Measurements from ENCODE around the gene NDUFA13.
A peak's percentile ranks its signal among the peaks of the same experiment; 100 is the strongest.

Gene NDUFA13

DNA sequence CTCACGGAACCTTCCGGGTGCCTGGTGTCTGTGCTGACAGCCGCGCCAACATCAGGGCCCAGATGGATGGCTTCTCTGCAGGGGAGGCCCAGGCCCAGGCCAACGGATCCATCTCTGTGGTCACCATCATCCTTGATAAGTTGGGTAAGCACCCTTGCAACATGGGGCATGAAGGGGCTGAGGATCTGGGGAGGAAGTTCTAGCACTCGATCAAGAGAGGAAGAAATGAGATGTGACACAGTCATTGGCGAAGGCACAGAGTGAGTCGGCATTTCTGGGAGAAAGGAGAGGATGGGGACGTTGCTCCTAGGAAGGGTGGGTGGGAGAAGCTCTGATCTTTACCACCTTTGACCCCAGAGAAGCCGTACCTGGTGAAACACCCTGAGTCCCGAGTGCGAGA, 26.5 kb downstream of the NDUFA13 start:
- peaks cover 27% of the 10 kb centered on the region for H3K4me1 Mint-ChIP-seq (ENCODE audit: low read depth)
- peaks cover 13% of the 10 kb centered on the region for H3K27me3 Mint-ChIP-seq
- no peak overlapping the region for H3K27ac Mint-ChIP-seq
- H3K9me3 Mint-ChIP-seq = no peaks in the 10 kb centered on the region
- H3K4me3 Mint-ChIP-seq = no peak overlapping the region
- no peaks in the 10 kb centered on the region for H3K36me3 Mint-ChIP-seq (ENCODE audit: low read depth)

GRCh38 chr19:19543101-19543500, 27.1 kb downstream of the NDUFA13 start:
- Mint-ChIP-seq H3K27me3 (peaks cover 9% of the 10 kb centered on the region), H3K27ac (no peak overlapping the region), H3K36me3 (ENCODE audit: low read depth) (no peaks in the 10 kb centered on the region), H3K4me3 (no peak overlapping the region), H3K9me3 (no peaks in the 10 kb centered on the region), H3K4me1 (ENCODE audit: low read depth) (peaks cover 23% of the 10 kb centered on the region)

DNA sequence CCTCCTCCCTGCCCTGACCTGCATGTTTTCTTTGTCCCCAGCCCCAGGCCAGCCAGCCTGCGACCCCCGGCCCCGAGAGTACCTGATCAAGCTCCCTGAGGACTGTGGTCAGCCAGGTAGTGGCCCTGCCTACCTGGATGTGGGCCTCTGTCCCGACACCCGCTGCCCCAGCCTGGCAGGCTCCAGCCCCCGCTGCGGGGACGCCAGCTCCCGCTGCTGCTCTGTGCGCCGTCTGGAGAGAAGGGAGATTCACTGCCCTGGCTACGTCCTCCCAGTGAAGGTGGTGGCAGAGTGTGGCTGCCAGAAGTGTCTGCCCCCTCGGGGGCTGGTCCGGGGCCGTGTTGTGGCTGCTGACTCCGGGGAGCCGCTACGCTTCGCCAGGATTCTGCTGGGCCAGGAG, 27.6 kb downstream of the NDUFA13 start:
- H3K4me3 Mint-ChIP-seq = no peak overlapping the region
- H3K27me3 Mint-ChIP-seq = peaks cover 7% of the 10 kb centered on the region

GRCh38 chr19:19544257-19544953, 28.4 kb downstream of the NDUFA13 start:
- Mint-ChIP-seq H3K27me3 (peaks cover 4% of the 10 kb centered on the region), H3K4me3 (no peak overlapping the region), H3K27ac (no peak overlapping the region), H3K36me3 (ENCODE audit: low read depth) (no peaks in the 10 kb centered on the region), H3K4me1 (ENCODE audit: low read depth) (peaks cover 16% of the 10 kb centered on the region), H3K9me3 (no peaks in the 10 kb centered on the region)

More for the DNA sequence above, 27.6 kb downstream of the NDUFA13 start:
- no peak overlapping the region for H3K27ac Mint-ChIP-seq
- H3K4me1 Mint-ChIP-seq (ENCODE audit: low read depth) = peaks cover 20% of the 10 kb centered on the region
- no peaks in the 10 kb centered on the region for H3K36me3 Mint-ChIP-seq (ENCODE audit: low read depth)
- no peaks in the 10 kb centered on the region for H3K9me3 Mint-ChIP-seq

- Mint-ChIP-seq H3K27ac (no peak overlapping the region), H3K36me3 (ENCODE audit: low read depth) (no peaks in the 10 kb centered on the region), H3K4me1 (ENCODE audit: low read depth) (peaks cover 12% of the 10 kb centered on the region), H3K27me3 (peaks cover 4% of the 10 kb centered on the region), H3K9me3 (no peaks in the 10 kb centered on the region), H3K4me3 (no peak overlapping the region)
Measured at GRCh38 chr19:19544954-19545591, 29.0 kb downstream of the NDUFA13 start.

GRCh38 chr19:19545707-19546106, 29.7 kb downstream of the NDUFA13 start:
- Mint-ChIP-seq H3K27ac (no peak overlapping the region), H3K9me3 (no peaks in the 10 kb centered on the region), H3K4me3 (no peak overlapping the region), H3K4me1 (ENCODE audit: low read depth) (peaks cover 10% of the 10 kb centered on the region), H3K36me3 (ENCODE audit: low read depth) (no peaks in the 10 kb centered on the region), H3K27me3 (peaks cover 4% of the 10 kb centered on the region)

GRCh38 chr19:19546751-19547162, 30.7 kb downstream of the NDUFA13 start:
- H3K27ac Mint-ChIP-seq = no peak overlapping the region
- H3K4me3 Mint-ChIP-seq = no peak overlapping the region

DNA sequence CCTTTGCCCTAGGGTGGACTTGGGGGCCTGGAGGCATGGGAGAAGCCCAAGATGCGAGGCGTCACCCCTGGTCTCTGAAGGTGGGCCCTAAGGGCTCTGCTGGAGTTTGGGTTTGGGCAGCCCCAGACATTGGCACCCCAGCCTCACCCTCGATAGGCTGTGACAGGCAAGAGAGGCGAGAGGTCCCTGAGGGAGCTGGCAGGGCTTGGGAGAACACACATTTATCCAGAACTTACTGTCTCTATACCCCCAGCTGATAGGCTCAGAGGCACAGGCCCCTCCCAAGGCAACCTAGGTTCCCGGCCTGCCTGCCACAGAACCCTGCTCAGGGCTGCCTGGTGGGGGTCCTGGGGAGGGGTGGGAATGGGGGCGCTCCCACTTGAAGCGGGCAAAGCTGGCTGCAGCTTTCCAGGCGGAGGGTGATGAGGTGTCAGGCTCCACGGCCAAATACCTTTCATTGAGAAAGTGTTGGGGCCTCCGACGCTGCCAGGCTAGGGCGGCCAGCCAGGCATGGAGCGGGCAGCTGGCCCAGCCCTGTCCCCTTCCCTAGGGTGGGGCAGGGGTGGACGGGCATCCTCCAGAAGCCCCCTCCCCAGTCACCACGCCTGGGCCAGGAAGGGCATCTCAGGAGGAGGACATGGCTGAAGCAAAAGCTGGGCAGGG, 31.8 kb downstream of the NDUFA13 start:
- no peaks in the 10 kb centered on the region for H3K36me3 Mint-ChIP-seq (ENCODE audit: low read depth)
- H3K27me3 Mint-ChIP-seq = peaks cover 4% of the 10 kb centered on the region
- H3K4me1 Mint-ChIP-seq (ENCODE audit: low read depth) = no peaks in the 10 kb centered on the region
- H3K4me3 Mint-ChIP-seq = no peak overlapping the region
- no peaks in the 10 kb centered on the region for H3K9me3 Mint-ChIP-seq
- no peak overlapping the region for H3K27ac Mint-ChIP-seq

More at GRCh38 chr19:19546751-19547162, 30.7 kb downstream of the NDUFA13 start:
- no peaks in the 10 kb centered on the region for H3K9me3 Mint-ChIP-seq
- H3K36me3 Mint-ChIP-seq (ENCODE audit: low read depth) = no peaks in the 10 kb centered on the region
- H3K4me1 Mint-ChIP-seq (ENCODE audit: low read depth) = peaks cover 4% of the 10 kb centered on the region
- peaks cover 4% of the 10 kb centered on the region for H3K27me3 Mint-ChIP-seq

GRCh38 chr19:19548915-19549759, 33.1 kb downstream of the NDUFA13 start:
- Mint-ChIP-seq H3K9me3 (no peaks in the 10 kb centered on the region), H3K27me3 (peaks cover 4% of the 10 kb centered on the region), H3K27ac (no peak overlapping the region), H3K4me1 (ENCODE audit: low read depth) (no peaks in the 10 kb centered on the region), H3K36me3 (ENCODE audit: low read depth) (no peaks in the 10 kb centered on the region), H3K4me3 (no peak overlapping the region)

DNA sequence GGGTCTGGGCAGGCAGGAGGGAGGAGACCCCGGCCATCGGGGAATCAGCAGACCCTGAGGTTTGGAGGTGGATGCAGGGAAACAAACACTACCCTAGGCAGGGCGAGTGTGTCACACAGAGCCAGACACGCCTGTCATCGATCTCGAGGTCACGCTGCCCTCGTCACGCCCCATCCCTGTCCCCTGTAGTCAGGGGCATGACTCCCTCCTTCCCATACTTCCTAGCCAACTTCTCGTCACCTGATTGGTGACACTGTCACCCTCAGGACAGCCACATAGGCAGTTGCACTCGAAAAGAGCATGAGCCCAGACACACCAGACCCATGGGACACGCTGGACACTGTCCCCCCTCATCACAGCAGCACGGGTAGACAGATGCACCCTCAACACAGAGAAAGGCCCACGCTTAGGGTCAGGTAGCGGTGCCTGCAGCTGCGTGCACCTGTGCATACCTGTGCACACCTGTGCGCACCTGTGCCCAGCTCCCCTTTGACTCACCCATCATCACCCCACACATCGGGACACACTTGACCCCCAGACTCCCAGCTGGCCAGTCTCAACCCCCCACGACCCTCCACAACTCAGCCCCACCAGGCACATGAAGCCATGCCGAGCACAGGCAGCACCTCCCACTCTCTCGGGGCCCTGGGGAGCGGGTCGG, 33.9 kb downstream of the NDUFA13 start:
- H3K27me3 Mint-ChIP-seq = peaks cover 4% of the 10 kb centered on the region
- H3K4me1 Mint-ChIP-seq (ENCODE audit: low read depth) = no peaks in the 10 kb centered on the region
- H3K27ac Mint-ChIP-seq = peak overlapping the region; percentile 36
- no peaks in the 10 kb centered on the region for H3K9me3 Mint-ChIP-seq
- H3K4me3 Mint-ChIP-seq = no peak overlapping the region
- H3K36me3 Mint-ChIP-seq (ENCODE audit: low read depth) = no peaks in the 10 kb centered on the region

- H3K36me3 Mint-ChIP-seq (ENCODE audit: low read depth) = no peaks in the 10 kb centered on the region
- no peaks in the 10 kb centered on the region for H3K9me3 Mint-ChIP-seq
- H3K27me3 Mint-ChIP-seq = peaks cover 4% of the 10 kb centered on the region
- H3K27ac Mint-ChIP-seq = no peak overlapping the region
- H3K4me1 Mint-ChIP-seq (ENCODE audit: low read depth) = no peaks in the 10 kb centered on the region
- H3K4me3 Mint-ChIP-seq = no peak overlapping the region
Measured at GRCh38 chr19:19550485-19550929, 34.5 kb downstream of the NDUFA13 start.

DNA sequence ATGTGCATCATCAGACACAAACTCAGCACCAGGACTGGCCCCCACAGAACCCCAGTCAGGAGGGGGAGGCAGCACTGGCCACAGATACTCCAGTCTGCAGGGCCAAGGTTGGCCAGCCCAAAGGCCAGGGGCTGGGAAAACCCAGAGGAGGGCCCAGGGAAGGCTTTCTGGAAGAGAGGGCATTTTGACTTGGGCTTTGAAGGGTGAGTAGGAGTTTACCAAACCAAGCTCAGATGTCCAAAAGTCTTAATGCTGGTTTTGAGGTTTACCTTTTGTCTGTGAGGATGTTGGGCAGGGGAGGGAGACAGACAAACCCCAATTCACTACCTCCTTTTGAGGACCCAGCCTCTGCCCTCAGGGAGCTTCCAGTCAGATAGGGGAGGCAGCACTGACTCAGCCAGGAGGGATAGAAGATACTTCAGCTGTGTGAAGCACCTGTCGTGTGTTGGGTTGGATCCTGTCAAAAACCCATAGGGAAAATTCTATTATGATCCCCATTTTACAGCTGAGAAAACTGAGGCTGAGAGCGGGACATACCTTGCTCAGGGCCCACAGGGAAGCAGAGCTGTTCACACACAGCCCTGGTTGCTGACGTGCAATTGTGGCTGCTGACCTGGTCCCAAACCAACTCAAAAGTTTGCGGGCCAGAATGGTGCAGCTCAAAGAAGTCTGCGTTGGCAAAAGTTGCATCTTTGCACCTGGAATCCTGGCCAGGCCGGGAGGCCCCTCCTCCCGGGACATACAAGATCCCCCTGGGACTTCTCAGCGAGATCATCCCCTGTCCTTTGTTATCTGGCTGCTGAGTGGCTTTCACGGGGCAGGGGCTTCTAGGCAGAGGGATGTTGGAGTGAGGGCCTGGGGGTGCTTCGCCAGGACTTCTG, 35.2 kb downstream of the NDUFA13 start:
- Mint-ChIP-seq H3K9me3 (no peaks in the 10 kb centered on the region), H3K27me3 (peaks cover 4% of the 10 kb centered on the region), H3K36me3 (ENCODE audit: low read depth) (no peaks in the 10 kb centered on the region), H3K4me1 (ENCODE audit: low read depth) (no peaks in the 10 kb centered on the region), H3K27ac (no peak overlapping the region), H3K4me3 (no peak overlapping the region)

DNA sequence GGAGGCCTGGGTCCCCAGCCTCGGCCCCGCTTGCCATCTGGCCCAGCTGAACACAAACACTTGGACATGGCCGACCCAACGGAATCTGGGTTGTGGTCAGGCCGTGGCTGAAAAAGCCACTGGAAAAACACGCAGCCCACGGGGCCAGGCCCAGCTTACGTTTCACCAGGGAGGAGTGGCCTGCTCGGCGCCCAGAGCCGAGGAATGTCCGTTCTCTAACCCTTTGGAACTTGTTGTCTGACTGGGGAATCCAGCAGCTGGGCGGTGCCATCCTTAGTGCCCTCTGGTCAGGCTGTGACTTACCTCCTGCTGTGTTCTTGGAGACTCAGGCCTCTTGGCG, 35.8 kb downstream of the NDUFA13 start:
- Mint-ChIP-seq H3K27ac (no peak overlapping the region), H3K4me3 (no peak overlapping the region), H3K36me3 (ENCODE audit: low read depth) (no peaks in the 10 kb centered on the region), H3K4me1 (ENCODE audit: low read depth) (no peaks in the 10 kb centered on the region), H3K27me3 (peaks cover 4% of the 10 kb centered on the region), H3K9me3 (no peaks in the 10 kb centered on the region)

GRCh38 chr19:19552798-19553197, 36.8 kb downstream of the NDUFA13 start:
- Mint-ChIP-seq H3K27ac (no peak overlapping the region), H3K4me1 (ENCODE audit: low read depth) (no peaks in the 10 kb centered on the region), H3K9me3 (no peaks in the 10 kb centered on the region), H3K27me3 (peaks cover 4% of the 10 kb centered on the region), H3K36me3 (ENCODE audit: low read depth) (no peaks in the 10 kb centered on the region), H3K4me3 (no peak overlapping the region)
